C4-2B (cell line): ENCODE results near the gene EDDM13.
"Not testable (repeated sequence)": the region's sequence is repeated elsewhere in the genome, so short reads cannot be mapped to it uniquely, and the experiment has no call there.

Experiments
- H3K27ac ChIP-seq: fragments of 450-650 bp; 2 replicates; pipeline ENCODE4 v1.5.1; 2017
- ZFX ChIP-seq: fragments of 450-650 bp; IDR thresholded peaks from 2 replicates; pipeline ENCODE4 v1.6.1; 2017
- TF ChIP-seq, protein P1 (sequence below): fragments of 450-650 bp; conservative IDR thresholded peaks from 2 replicates; pipeline ENCODE4 v1.5.1; 2017; ENCODE audit warnings: mild to moderate bottlenecking

Gene EDDM13

DNA sequence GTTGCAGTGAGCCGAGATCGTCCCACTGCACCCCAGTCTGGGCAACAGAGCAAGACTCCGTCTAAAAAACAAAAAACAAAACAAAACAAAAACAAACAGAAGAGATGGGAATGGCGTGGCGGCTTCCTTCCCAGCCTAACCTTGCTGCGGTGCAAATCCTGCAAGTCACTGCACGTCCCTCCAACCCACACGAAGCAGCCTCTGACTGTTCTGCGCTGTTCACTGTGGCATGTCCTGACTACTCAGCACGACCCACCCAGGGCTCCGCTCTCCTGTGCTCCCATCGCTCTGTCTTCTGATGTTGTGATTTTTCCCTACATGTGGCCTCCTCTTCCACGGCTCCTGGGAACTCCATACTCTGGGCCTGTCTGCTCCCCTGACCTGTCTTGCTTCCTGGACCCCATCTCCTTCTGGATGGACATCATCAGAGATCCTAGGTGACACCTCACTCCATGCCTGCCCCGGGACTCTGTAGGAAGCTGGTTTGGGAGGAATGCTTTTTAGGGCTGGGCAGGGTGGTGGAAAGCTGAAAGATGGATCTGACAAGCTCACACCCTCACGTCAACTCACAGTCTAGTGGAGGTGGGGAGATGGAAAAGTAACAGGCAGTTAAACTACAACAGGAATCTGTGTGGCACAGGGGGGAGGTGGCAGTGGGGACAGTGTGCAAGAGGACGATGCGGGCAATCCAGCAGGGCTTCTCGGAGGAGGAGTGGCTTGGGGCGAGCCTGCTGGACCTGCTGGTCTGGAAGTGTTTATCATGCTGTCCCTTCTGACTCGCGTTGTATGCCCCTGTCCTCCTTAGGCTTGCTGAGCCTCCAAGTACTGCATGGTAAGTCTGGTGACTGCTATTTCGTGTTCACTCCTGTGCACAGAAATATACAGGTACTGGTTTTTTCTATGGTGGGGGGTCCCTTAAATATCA lies 23.2 kb downstream of the EDDM13 start:
- no peak overlapping the region for H3K27ac ChIP-seq
- TF ChIP-seq, protein P1, sequence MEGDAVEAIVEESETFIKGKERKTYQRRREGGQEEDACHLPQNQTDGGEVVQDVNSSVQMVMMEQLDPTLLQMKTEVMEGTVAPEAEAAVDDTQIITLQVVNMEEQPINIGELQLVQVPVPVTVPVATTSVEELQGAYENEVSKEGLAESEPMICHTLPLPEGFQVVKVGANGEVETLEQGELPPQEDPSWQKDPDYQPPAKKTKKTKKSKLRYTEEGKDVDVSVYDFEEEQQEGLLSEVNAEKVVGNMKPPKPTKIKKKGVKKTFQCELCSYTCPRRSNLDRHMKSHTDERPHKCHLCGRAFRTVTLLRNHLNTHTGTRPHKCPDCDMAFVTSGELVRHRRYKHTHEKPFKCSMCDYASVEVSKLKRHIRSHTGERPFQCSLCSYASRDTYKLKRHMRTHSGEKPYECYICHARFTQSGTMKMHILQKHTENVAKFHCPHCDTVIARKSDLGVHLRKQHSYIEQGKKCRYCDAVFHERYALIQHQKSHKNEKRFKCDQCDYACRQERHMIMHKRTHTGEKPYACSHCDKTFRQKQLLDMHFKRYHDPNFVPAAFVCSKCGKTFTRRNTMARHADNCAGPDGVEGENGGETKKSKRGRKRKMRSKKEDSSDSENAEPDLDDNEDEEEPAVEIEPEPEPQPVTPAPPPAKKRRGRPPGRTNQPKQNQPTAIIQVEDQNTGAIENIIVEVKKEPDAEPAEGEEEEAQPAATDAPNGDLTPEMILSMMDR: no peak
- no peak for TF ChIP-seq ZFX

DNA sequence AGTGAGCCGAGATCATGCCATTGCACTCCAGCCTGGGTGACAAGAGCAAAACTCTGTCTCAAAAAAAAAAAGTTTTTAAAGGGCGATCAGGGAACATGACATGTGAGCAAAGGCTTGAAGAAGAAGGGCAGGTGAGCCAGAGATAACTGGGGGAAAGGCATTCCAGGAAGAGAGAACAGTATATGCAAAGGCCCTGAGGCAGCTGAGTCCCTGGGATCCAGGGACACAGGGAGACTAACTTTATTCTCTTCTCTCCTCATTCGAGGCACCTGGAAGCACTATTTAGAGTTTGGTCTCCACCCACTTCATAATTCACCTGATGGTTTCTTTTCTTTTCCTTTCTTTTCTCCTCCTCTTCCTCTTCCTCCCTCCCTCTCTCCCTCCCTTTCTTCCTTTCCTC lies 24.5 kb downstream of the EDDM13 start:
- no peak for TF ChIP-seq ZFX
- TF ChIP-seq, protein P1: no peak
- H3K27ac ChIP-seq: no peak overlapping the region

DNA sequence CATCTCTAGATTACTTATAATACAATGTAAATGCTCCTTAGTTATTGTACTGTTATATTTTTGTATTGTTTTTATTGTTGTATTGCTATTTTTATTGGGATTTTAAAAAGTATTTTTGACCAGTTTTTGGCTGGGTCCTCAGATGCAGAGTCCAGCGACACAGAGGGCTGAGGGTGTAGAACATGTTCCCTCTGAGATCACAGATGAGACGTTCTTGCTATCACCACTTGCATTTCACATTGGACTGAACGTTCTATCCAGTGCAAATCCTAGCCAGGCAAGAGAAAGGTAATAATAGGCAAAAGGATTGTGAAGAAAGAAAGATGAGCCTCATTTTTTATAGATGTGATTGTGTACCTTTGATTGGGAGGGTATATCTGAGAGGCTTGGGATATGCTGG lies 27.1 kb downstream of the EDDM13 start:
- H3K27ac ChIP-seq: no peak overlapping the region
- TF ChIP-seq ZFX: no peak
- TF ChIP-seq, protein P1: no peak

GRCh38 chr19:56301155-56301554 lies 28.6 kb downstream of the EDDM13 start:
- no peak overlapping the region for H3K27ac ChIP-seq
- TF ChIP-seq, protein P1: no peak; the same call in 1 of the 2 replicates
- TF ChIP-seq ZFX: no peak

GRCh38 chr19:56301886-56302620 lies 29.5 kb downstream of the EDDM13 start:
- TF ChIP-seq, protein P1: no peak
- TF ChIP-seq ZFX: no peak
- H3K27ac ChIP-seq: no peak overlapping the region

DNA sequence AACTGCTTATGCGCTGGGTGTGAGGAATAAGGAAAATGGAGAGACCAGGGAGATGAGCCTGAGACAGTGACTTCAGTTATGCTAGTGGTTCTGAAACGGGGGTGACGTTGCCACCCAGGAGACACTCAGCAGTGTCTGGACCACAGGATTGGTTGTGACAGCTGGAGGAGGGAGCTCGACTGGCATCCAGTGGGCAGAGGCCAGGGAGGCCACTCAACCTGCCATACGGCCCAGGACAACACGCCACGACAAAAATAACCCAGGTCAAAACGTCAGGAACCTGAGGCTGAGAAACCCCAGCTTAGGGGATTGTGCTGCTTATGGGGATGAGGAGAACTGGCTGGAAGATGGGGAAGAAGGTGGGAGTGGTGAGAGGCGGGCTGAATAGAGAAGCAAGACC lies 31.7 kb downstream of the EDDM13 start:
- no peak overlapping the region for H3K27ac ChIP-seq
- TF ChIP-seq, protein P1: no peak
- no peak for TF ChIP-seq ZFX

GRCh38 chr19:56306016-56306415 lies 33.5 kb downstream of the EDDM13 start:
- TF ChIP-seq, protein P1: no peak
- no peak for TF ChIP-seq ZFX
- no peak overlapping the region for H3K27ac ChIP-seq

- not testable (repeated sequence) for H3K27ac ChIP-seq
These were observed 34.5 kb downstream of the EDDM13 start for GRCh38 chr19:56307062-56307461.
